GM12874 (cell line): ENCODE results near the gene CNIH3.

ENCODE experiments used
- TF ChIP-seq, protein P1 (sequence below): IDR thresholded peaks from 2 replicates; pipeline ENCODE4 v1.5.1; 2011; ENCODE audit warnings: low read depth, mild to moderate bottlenecking, control low read depth, low read length, moderate library complexity; ENCODE audit not compliant: insufficient read depth

The CNIH3 gene

DNA sequence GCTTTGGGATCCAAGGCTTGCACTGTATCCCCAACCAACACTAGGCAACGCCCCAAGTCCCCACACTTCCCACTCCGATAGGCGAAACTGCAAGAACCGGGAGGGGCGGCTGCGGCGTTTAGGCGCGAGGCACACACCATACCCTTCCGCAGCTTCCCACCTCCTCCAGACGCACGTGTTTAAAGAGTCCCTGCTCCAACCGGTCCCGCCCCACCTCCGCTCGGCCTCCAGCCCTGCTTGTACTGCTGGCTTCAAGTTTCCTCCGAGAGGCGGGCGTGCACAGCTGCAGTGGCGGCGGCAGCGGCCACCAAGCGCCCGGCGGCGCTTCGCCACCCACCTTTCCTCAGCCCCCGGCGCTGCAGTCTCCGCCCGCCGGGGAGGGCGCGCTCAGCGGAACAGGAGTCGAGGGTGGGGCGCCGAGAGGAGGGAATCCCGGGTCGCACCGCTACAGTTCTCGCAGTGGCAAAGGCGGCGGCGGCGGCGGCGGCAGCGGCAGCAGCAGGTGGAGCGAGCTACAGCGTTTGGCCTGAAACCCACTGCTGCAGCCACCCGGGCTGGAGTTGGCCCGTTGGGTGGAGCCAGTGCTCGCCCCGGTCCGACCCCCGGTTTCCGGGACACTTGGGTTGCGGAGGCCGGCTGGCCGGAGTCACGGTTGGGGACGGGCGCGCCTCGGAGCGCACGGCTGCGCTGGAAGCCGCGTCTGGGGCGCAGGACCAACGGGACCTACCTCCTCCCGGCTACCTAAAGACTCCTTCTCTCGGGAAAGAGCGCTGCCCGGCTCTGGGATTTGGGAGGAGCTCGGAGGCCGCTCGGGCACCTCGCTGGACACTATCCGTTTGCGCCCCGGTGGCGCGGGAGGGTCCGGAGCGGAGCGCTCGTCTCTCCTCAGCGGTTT is at the start of gene CNIH3:
Gene CNIH3, plus strand, starts transcription at position 457 of the 895 bp plus-strand sequence. CDS start 858 bp downstream, outside the sequence.
- TF ChIP-seq, protein P1, sequence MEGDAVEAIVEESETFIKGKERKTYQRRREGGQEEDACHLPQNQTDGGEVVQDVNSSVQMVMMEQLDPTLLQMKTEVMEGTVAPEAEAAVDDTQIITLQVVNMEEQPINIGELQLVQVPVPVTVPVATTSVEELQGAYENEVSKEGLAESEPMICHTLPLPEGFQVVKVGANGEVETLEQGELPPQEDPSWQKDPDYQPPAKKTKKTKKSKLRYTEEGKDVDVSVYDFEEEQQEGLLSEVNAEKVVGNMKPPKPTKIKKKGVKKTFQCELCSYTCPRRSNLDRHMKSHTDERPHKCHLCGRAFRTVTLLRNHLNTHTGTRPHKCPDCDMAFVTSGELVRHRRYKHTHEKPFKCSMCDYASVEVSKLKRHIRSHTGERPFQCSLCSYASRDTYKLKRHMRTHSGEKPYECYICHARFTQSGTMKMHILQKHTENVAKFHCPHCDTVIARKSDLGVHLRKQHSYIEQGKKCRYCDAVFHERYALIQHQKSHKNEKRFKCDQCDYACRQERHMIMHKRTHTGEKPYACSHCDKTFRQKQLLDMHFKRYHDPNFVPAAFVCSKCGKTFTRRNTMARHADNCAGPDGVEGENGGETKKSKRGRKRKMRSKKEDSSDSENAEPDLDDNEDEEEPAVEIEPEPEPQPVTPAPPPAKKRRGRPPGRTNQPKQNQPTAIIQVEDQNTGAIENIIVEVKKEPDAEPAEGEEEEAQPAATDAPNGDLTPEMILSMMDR, result no peak

DNA sequence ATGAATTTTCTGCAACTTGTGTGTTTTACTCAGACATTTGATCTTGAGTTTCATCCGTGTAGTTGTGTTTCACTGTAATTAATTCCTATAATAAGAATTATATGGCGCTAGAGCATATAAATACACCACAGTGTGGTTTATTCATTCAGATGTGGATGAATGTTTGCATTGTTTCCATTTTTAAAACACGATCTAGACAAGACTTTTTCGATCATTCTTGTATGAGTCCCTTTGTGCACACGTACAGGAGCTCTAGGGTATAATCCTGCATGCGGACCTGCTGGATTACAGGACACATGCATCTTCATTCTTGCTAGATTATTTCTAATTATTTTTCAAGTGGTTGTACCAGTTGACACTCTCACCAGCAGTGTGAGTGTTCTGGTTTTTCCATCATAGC is 46.8 kb upstream of the CNIH3 start:
- TF ChIP-seq, protein P1, result no peak

DNA sequence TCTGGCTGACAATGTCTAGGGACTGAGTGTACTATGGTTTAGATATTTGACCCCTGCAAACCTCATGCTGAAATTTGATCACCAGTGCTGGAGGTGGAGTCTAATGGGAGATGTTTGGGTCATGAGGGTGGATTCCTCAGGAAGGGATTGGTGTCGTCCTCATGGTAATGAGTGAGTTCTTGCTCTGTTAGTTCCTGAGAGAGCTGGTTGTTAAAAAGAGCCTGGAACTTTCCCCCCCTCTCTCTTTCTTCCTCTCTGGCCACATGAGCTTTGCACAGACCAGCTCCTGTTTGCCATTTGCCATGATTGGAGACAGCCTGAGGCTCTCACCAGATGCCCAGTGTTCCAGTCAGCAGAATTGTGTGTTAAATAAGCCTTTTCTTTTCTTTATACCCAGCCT is 36.6 kb upstream of the CNIH3 start:
- TF ChIP-seq, protein P1, result no peak

DNA sequence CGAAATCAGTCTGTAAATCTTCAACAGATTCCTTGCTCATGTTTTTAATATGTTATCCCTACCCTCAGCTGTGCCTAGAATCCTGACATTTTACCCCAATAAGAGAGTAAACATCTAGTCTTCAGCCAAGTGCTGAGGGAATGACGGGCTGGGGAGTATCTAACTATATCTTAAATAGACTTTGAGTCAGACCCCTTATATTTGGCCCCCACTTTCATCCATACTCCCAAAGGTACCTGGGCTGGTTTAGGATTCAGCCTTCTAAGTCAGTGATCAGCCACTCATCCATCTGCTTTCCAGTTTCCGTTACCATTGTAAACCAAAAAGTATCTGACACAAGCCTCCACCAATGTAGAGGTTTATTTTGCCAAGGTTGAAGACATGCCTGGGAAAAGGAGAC is 36.1 kb upstream of the CNIH3 start:
- TF ChIP-seq, protein P1, result no peak

DNA sequence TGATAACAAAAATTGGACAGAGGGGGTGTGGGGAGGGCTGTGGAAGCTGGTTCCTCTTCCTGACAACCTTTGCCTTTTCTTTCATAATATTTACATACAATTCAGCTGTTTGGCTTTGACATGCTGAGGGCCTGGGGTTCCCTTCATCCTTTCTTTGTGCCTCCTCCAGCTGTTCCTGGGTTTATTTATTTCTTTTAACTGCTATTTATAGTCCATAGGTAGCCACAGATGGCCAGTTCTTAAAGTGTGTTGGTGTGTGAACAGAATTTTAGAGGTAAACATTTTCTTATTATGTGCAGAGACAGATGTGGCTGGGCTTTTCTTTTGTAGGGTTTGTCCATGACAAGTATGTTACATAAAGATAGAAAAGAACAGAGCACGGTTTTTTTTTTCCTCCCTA is 34.1 kb upstream of the CNIH3 start:
- TF ChIP-seq, protein P1, result no peak

DNA sequence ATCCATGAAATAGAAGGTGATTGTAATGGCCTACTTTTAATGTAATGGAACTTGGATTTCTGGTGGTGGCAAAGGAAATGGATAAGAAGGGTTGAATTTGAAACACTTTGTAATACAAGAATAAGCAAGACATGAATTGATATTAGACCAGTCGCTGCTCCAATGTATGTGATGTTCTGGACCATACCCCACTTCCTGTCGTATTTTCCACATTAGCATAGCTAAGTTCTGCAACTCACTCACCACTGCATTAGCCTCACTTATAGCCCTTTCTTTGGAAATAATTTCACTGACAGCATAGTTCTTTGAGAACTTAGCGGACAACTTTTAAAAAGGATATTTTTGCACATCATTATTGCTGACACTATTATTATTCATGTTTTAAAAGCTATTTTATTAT is 32.3 kb upstream of the CNIH3 start:
- TF ChIP-seq, protein P1, result no peak

DNA sequence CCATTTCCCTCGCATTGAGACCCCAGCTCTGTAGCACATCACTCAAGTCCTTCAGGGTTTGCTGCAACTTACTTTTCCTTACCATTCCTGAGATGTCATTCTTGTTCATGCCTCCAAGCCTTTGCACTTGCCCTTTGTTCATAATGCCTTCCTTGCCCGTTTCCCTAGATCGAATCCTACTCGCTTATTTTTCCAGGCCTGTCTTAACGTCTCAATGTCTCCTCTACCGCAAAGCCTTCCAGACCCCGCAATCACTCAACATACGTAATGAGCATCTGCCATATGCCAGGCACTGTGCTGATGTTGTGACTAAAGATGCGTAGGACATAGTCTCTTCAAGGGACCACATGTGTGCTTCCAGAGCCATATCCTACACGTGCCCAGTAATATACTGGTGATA is 31.1 kb upstream of the CNIH3 start:
- TF ChIP-seq, protein P1, result no peak
